H1 (cell line): Measurements from ENCODE around the gene RALGAPA2. TPM values are rescaled to one million over a fixed set of nuclear protein-coding genes. Genes with fewer than 3 reads are reported as not detected.

Experiments
- CTCF ChIA-PET: fragments of 300-600 bp; sonication (Branson Sonifier 250); formaldehyde crosslinking; loops from one replicate; lab custom pipeline; 2021; ENCODE audit not compliant: partially characterized antibody; lab: Charles Lee
- POLR2A ChIA-PET: fragments of 300-600 bp; sonication (Branson Sonifier 250); formaldehyde crosslinking; loops from one replicate; lab custom pipeline; 2021; ENCODE audit warnings: inconsistent platforms; ENCODE audit not compliant: partially characterized antibody; lab: Charles Lee
- DNase-seq, 2 experiments: peaks; one replicate each; pipeline versions ENCODE4 v3.0.0 to v3.0.0-alpha.2; 2010 to 2022; ENCODE audit warnings: low spot score in 2 of 2, low read depth in 1 of 2, mixed read lengths in 1 of 2
- FAIRE-seq: peaks from 2 replicates; lab custom pipeline; 2011; peaks lifted over from hg19 to GRCh38; lab: Jason Lieb, UNC
- H2AFZ ChIP-seq: 2 replicates; pipeline ENCODE4 v1.8.1; 2012; ENCODE audit warnings: low read length, inconsistent platforms
- H2AK5ac ChIP-seq: 2 replicates; pipeline ENCODE4 v1.6.1; 2013; ENCODE audit warnings: low read depth, low read length
- H2BK120ac ChIP-seq: replicated peaks from 2 replicates; pipeline ENCODE3; 2013; ENCODE audit warnings: low read depth, low read length, inconsistent platforms
- H2BK12ac ChIP-seq: 2 replicates; pipeline ENCODE4 v1.6.1; 2013; ENCODE audit warnings: low read depth, low read length
- H2BK15ac ChIP-seq: 2 replicates; pipeline ENCODE4 v1.6.1; 2013; ENCODE audit warnings: low read length
- H2BK20ac ChIP-seq: 2 replicates; pipeline ENCODE4 v1.6.1; 2013; ENCODE audit warnings: low read length
- H2BK5ac ChIP-seq: 2 replicates; pipeline ENCODE4 v1.6.1; 2013; ENCODE audit warnings: low read depth, low read length
- H3K14ac ChIP-seq: 2 replicates; pipeline ENCODE4 v1.6.1; 2013; ENCODE audit warnings: inconsistent platforms; ENCODE audit not compliant: insufficient read length
- H3K18ac ChIP-seq: 2 replicates; pipeline ENCODE4 v1.6.1; 2013; ENCODE audit warnings: low read length; ENCODE audit errors: extremely low read depth
- H3K23ac ChIP-seq: 2 replicates; pipeline ENCODE4 v1.6.1; 2013; ENCODE audit warnings: inconsistent platforms; ENCODE audit not compliant: insufficient read length
- H3K23me2 ChIP-seq: 2 replicates; pipeline ENCODE4 v1.6.1; 2013; ENCODE audit warnings: low read depth, low read length
- H3K27ac ChIP-seq: 2 replicates; pipeline ENCODE4 v1.6.1; 2011; ENCODE audit warnings: low read depth, low read length, inconsistent platforms
- H3K27me3 ChIP-seq, 4 experiments: replicated peaks in 1 of 4; 1 replicate in 1 of 4; 2 replicates in 3 of 4; pipeline versions ENCODE4 v1.6.1 to v1.8.1; 2011 to 2013; ENCODE audit warnings: low read length in 3 of 4, mild to moderate bottlenecking in 3 of 4, inconsistent platforms in 2 of 4, mixed read lengths in 2 of 4, moderate library complexity in 1 of 4; ENCODE audit not compliant: control insufficient read depth in 3 of 4, insufficient read depth in 3 of 4; ENCODE audit errors: extremely low read depth in 1 of 4
- H3K36me3 ChIP-seq, 4 experiments: 2 replicates each; pipeline versions ENCODE4 v1.6.1 to v1.8.1; 2011 to 2013; ENCODE audit warnings: mild to moderate bottlenecking in 4 of 4, low read length in 3 of 4, moderate library complexity in 2 of 4, control low read depth in 1 of 4, inconsistent platforms in 1 of 4; ENCODE audit not compliant: insufficient read depth in 4 of 4, control insufficient read depth in 2 of 4
- H3K4ac ChIP-seq: replicated peaks from 2 replicates; pipeline ENCODE3; 2013; ENCODE audit warnings: low read length, low read depth, mixed read lengths, inconsistent platforms; ENCODE audit not compliant: insufficient read length
- H3K4me1 ChIP-seq, 4 experiments: replicated peaks in 1 of 4; 1 replicate in 1 of 4; 2 replicates in 3 of 4; pipeline versions ENCODE4 v1.6.1 to v1.8.1; 2011 to 2013; ENCODE audit warnings: low read length in 3 of 4, inconsistent platforms in 2 of 4, mixed read lengths in 1 of 4; ENCODE audit not compliant: insufficient read depth in 4 of 4, control insufficient read depth in 3 of 4
- H3K4me2 ChIP-seq, 2 experiments: 2 replicates each; pipeline versions ENCODE4 v1.6.1 to v1.8.1; 2011 to 2013; ENCODE audit warnings: low read depth in 2 of 2, low read length in 2 of 2, control low read depth in 1 of 2, inconsistent platforms in 1 of 2, mild to moderate bottlenecking in 1 of 2; ENCODE audit not compliant: insufficient read depth in 1 of 2
- H3K4me3 ChIP-seq, 4 experiments: fragments of 200-600, 300-600 bp in 1 of 4; sonication (generic), shearing (Covaris generic), sonication (Bioruptor Twin) in 1 of 4; 2 replicates each; pipeline versions ENCODE4 v1.5.1 to v1.8.1; 2011 to 2016; ENCODE audit warnings: low read length in 4 of 4, low read depth in 3 of 4, control low read depth in 2 of 4, inconsistent platforms in 2 of 4, mild to moderate bottlenecking in 2 of 4, mixed read lengths in 1 of 4, moderate library complexity in 1 of 4; ENCODE audit not compliant: insufficient read depth in 2 of 4; ENCODE audit errors: extremely low read depth in 1 of 4
- H3K56ac ChIP-seq: replicated peaks from 2 replicates; pipeline ENCODE3; 2013; ENCODE audit warnings: low read depth, mild to moderate bottlenecking, mixed read lengths, low read length, inconsistent platforms; ENCODE audit not compliant: insufficient read length
- H3K79me1 ChIP-seq: 2 replicates; pipeline ENCODE4 v1.6.1; 2013; ENCODE audit warnings: low read depth, low read length, control low read depth
- H3K79me2 ChIP-seq, 2 experiments: 2 replicates each; pipeline versions ENCODE4 v1.6.1 to v1.8.1; 2012 to 2013; ENCODE audit warnings: low read length in 2 of 2, mild to moderate bottlenecking in 2 of 2, inconsistent platforms in 1 of 2; ENCODE audit not compliant: insufficient read depth in 2 of 2, control insufficient read depth in 1 of 2
- H3K9ac ChIP-seq, 4 experiments: replicated peaks in 1 of 4; 1 replicate in 1 of 4; 2 replicates in 3 of 4; pipeline versions ENCODE4 v1.6.1 to v1.8.1; 2011 to 2013; ENCODE audit warnings: low read depth in 3 of 4, low read length in 3 of 4, control low read depth in 2 of 4, mild to moderate bottlenecking in 2 of 4, moderate library complexity in 2 of 4, inconsistent platforms in 1 of 4; ENCODE audit errors: extremely low read depth in 1 of 4
- H3K9me3 ChIP-seq, 2 experiments: 2 replicates each; pipeline versions ENCODE4 v1.6.1 to v1.8.1; 2012 to 2013; ENCODE audit warnings: mild to moderate bottlenecking in 2 of 2, moderate library complexity in 2 of 2, control low read depth in 1 of 2, inconsistent platforms in 1 of 2, low read depth in 1 of 2, low read length in 1 of 2, mixed read lengths in 1 of 2; ENCODE audit not compliant: insufficient read depth in 2 of 2
- H4K20me1 ChIP-seq, 2 experiments: replicated peaks in 1 of 2; 2 replicates each; pipeline versions ENCODE3 to v1.8.1; 2011 to 2013; ENCODE audit warnings: inconsistent platforms in 2 of 2, low read length in 2 of 2, mild to moderate bottlenecking in 1 of 2; ENCODE audit not compliant: insufficient read depth in 2 of 2, control insufficient read depth in 1 of 2
- H4K5ac ChIP-seq: 2 replicates; pipeline ENCODE4 v1.6.1; 2013; ENCODE audit warnings: low read length, low read depth, mixed read lengths, inconsistent platforms; ENCODE audit not compliant: insufficient read length
- H4K8ac ChIP-seq: 2 replicates; pipeline ENCODE4 v1.8.0; 2013; ENCODE audit warnings: mild to moderate bottlenecking, moderate library complexity, low read length, inconsistent platforms; ENCODE audit not compliant: insufficient read depth; ENCODE audit errors: extremely low read depth
- H4K91ac ChIP-seq: replicated peaks from 2 replicates; pipeline ENCODE3; 2013; ENCODE audit warnings: low read length, mixed read lengths, inconsistent platforms; ENCODE audit not compliant: insufficient read length
- ATF2 ChIP-seq: IDR thresholded peaks from 2 replicates; pipeline ENCODE4 v1.6.1; 2012; ENCODE audit warnings: low read length, inconsistent platforms
- CBX5 ChIP-seq: fragments of 300-800, 300-1000 bp; sonication (generic); IDR thresholded peaks from 2 replicates; pipeline ENCODE4 v1.7.1; 2016; ENCODE audit warnings: antibody characterized with exemption, low read length, low read depth
- CEBPB ChIP-seq: IDR thresholded peaks from 2 replicates; pipeline ENCODE4 v1.6.1; 2012; ENCODE audit warnings: low read depth, low read length
- CREB1 ChIP-seq: IDR thresholded peaks from 2 replicates; pipeline ENCODE4 v1.6.1; 2012; ENCODE audit warnings: inconsistent platforms
- EZH2 ChIP-seq: fragments of 200-600 bp; sonication (generic); IDR thresholded peaks from 2 replicates; pipeline ENCODE4 v1.7.1; 2012; ENCODE audit warnings: low read depth, mild to moderate bottlenecking, moderate library complexity, low read length, inconsistent platforms; ENCODE audit not compliant: severe bottlenecking
- KDM5A ChIP-seq: fragments of 200-600 bp; IDR thresholded peaks from 2 replicates; pipeline ENCODE4 v1.7.1; 2012; ENCODE audit warnings: mild to moderate bottlenecking, low read length, inconsistent platforms, mixed read lengths
- MAFK ChIP-seq: IDR thresholded peaks from 2 replicates; pipeline ENCODE4 v1.6.1; 2012; ENCODE audit warnings: low read depth, mild to moderate bottlenecking, improper control_type of control experiment, low read length
- RFX5 ChIP-seq: IDR thresholded peaks from 2 replicates; pipeline ENCODE4 v1.6.1; 2011; ENCODE audit warnings: low read depth, low read length, improper control_type of control experiment, borderline replicate concordance
- RXRA ChIP-seq: IDR thresholded peaks from 2 replicates; pipeline ENCODE4 v1.6.1; 2011; ENCODE audit warnings: low read depth, mild to moderate bottlenecking, low read length, moderate library complexity; ENCODE audit not compliant: insufficient read depth
- SP1 ChIP-seq: IDR thresholded peaks from 2 replicates; pipeline ENCODE4 v1.6.1; 2011; ENCODE audit warnings: low read depth, low read length
- TAF1 ChIP-seq: IDR thresholded peaks from 2 replicates; pipeline ENCODE4 v1.6.1; 2011; ENCODE audit warnings: mild to moderate bottlenecking, low read depth, low read length
- TEAD4 ChIP-seq: IDR thresholded peaks from 2 replicates; pipeline ENCODE4 v1.6.1; 2012; ENCODE audit warnings: low read depth, low read length, inconsistent platforms, mixed read lengths
- WGBS, 2 experiments: shearing (Covaris generic) in 1 of 2; methylation state at CpG; one replicate each; pipeline versions ENCODE4 v1.1.6 to v1.1.7; 2013 to 2015; ENCODE audit warnings: low lambda C conversion rate in 2 of 2, mixed read lengths in 2 of 2, inconsistent platforms in 1 of 2, low coverage in 1 of 2, missing lambda C conversion rate in 1 of 2; ENCODE audit not compliant: insufficient replicate concordance in 2 of 2, insufficient coverage in 1 of 2, insufficient read length in 1 of 2; ENCODE audit errors: extremely low coverage in 1 of 2, missing lambda C conversion rate in 1 of 2; 5-methylcytosine and 5-hydroxymethylcytosine counted together
- polyA plus RNA-seq, 7 experiments: library from polyadenylated mRNA; depleted of rRNA in 3 of 7; stranded (reverse) in 5 of 7; unstranded in 2 of 7; fragments of >200 nt in 5 of 7; fragments of 200-250 nt in 2 of 7; gene quantifications; 1 replicate in 5 of 7; 2 replicates in 1 of 7; 4 replicates in 1 of 7; pipeline versions ENCODE4 v1.2.1 to v1.2.3, GENCODE V29; 2011 to 2013; ENCODE audit warnings: missing spikeins in 2 of 7, mixed read lengths in 2 of 7
- total RNA-seq: library from RNA; stranded (reverse); fragmentation: NEBNext Ultra II Directional; extraction: Animal tissue kit (Norgen Biotek cat#: 25700); gene quantifications from 2 replicates; pipeline ENCODE4 v1.2.1, GENCODE V29; 2021

Gene RALGAPA2
- total and polyA plus RNA-seq, 2 of the 8 experiments (the other 6 are each of a cell fraction or from before 2014, with no cell fraction given): 5.1 to 25.5 TPM

- Histone ChIP-seq H3K18ac (no peak overlapping the region), H3K27me3 (no peaks in the 10 kb centered on the region), H3K79me2 (no peaks in the 10 kb centered on the region), H3K14ac (no peak overlapping the region), H4K20me1 (no peaks in the 10 kb centered on the region), H2AK5ac (no peak overlapping the region), H2BK120ac (no peak overlapping the region), H3K23me2 (no peaks in the 10 kb centered on the region), H3K27ac (no peak overlapping the region), H3K23ac (no peak overlapping the region), H4K91ac (no peak overlapping the region), H3K4me1 (peaks cover 0 to 4% (median 3%) of the 10 kb centered on the region in 4 experiments; a peak in 5 of 7 replicates), H3K79me1 (no peaks in the 10 kb centered on the region), H2AFZ (no peak overlapping the region), H3K4me2 (no peak overlapping the region), H3K9me3 (no peaks in the 10 kb centered on the region), H3K4me3 (no peak overlapping the region), H3K4ac (no peak overlapping the region), H2BK15ac (no peak overlapping the region), H4K5ac (no peak overlapping the region), H3K36me3 (no peaks in the 10 kb centered on the region), H2BK5ac (no peak overlapping the region), H3K56ac (no peak overlapping the region), H2BK20ac (no peak overlapping the region), H4K8ac (no peak overlapping the region; the same call in 1 of the 2 replicates), H3K9ac (no peak overlapping the region), H2BK12ac (no peak overlapping the region)
- WGBS, 2 experiments: 88% methylated on average over 5 of the region's 5 CpGs; no CpG with 5 or more reads in 1 of the 2 experiments
- CTCF ChIA-PET: interaction anchor here (1.0 kb wide), 1 partner anchor 12 kb away, joined by 3 read pairs; no protein-coding TSS in a partner anchor
- POLR2A ChIA-PET: no interaction called here
- DNase-seq: no peak
- FAIRE-seq: no peak
- no peak for TF ChIP-seq EZH2
- no peak for TF ChIP-seq CREB1
- TF ChIP-seq RXRA: no peak
- TF ChIP-seq CEBPB: no peak
- TF ChIP-seq KDM5A: no peak
- no peak for TF ChIP-seq SP1
- no peak for TF ChIP-seq TAF1
- no peak for TF ChIP-seq TEAD4
- TF ChIP-seq MAFK: no peak
- no peak for TF ChIP-seq CBX5
- no peak for TF ChIP-seq RFX5
- no peak for TF ChIP-seq ATF2
Measured at GRCh38 chr20:20439602-20440190, 272.7 kb downstream of the RALGAPA2 start.
